Measurements from ENCODE around the gene PTPRT. TPM values are rescaled to one million over a fixed set of nuclear protein-coding genes. Genes with fewer than 3 reads are reported as not detected.

PTPRT gene
- polyA plus RNA-seq, 4 donors, result 0.07 to 0.58 (median 0.27) TPM; not detected in 1

DNA sequence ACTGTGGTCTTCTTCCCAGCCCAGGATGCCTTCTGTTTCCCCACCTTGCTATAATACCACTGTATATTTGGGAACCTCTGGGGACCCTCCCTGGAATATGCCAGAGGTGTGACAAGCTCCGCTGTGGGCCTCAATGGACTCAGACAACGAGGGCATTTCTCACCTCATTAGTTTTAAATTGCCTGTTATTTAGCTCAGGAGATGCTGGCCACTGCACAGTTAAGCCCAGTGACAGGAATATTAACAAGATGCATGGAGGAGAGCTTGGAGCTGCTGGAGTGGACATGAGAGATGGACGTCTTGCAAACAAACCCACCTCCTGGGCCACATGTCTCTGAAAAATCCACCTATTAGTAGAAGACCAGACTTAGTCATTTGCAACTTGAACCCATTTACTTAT, 1136.4 kb downstream of the PTPRT start:
- no peak for FAIRE-seq

GRCh38 chr20:42051921-42052320, 1137.8 kb downstream of the PTPRT start:
- WGBS, 3 donors, result 69 to 75% (median 72%) methylated on average over 5 of the region's 5 CpGs
- no peak for DNase-seq
- H3K27me3 ChIP-seq (ENCODE audit: control insufficient read depth in 3 of 3, insufficient read depth in 3 of 3, low read length in 3 of 3), result peaks cover 0 to 2% (median 0%) of the 10 kb centered on the region in 3 donors
- no peaks in the 10 kb centered on the region for H3K4me1 ChIP-seq (ENCODE audit: control insufficient read depth in 3 of 3, insufficient read depth in 2 of 3, low read depth in 1 of 3, low read length in 2 of 3)
- H3K9me3 ChIP-seq (ENCODE audit: control insufficient read depth in 2 of 2, insufficient read depth in 1 of 2, low read depth in 1 of 2, low read length in 1 of 2), result no peaks in the 10 kb centered on the region
- H3K36me3 ChIP-seq (ENCODE audit: control insufficient read depth in 3 of 3, insufficient read depth in 2 of 3, low read depth in 1 of 3, low read length in 3 of 3), result no peaks in the 10 kb centered on the region
- H3K27ac ChIP-seq (ENCODE audit: low read depth in 1 of 3, low read length in 2 of 3), result no peak overlapping the region
- no peak overlapping the region for H3K4me3 ChIP-seq (ENCODE audit: low read depth in 1 of 3, low read length in 3 of 3)
- FAIRE-seq, result no peak

More for the DNA sequence above, 1136.4 kb downstream of the PTPRT start:
- Histone ChIP-seq H3K27me3 (ENCODE audit: control insufficient read depth in 3 of 3, insufficient read depth in 3 of 3, low read length in 3 of 3) (peaks cover 0 to 2% (median 0%) of the 10 kb centered on the region in 3 donors), H3K4me1 (ENCODE audit: control insufficient read depth in 3 of 3, insufficient read depth in 2 of 3, low read depth in 1 of 3, low read length in 2 of 3) (no peaks in the 10 kb centered on the region), H3K27ac (ENCODE audit: low read depth in 1 of 3, low read length in 2 of 3) (no peak overlapping the region), H3K4me3 (ENCODE audit: low read depth in 1 of 3, low read length in 3 of 3) (no peak overlapping the region), H3K36me3 (ENCODE audit: control insufficient read depth in 3 of 3, insufficient read depth in 2 of 3, low read depth in 1 of 3, low read length in 3 of 3) (no peaks in the 10 kb centered on the region), H3K9me3 (ENCODE audit: control insufficient read depth in 2 of 2, insufficient read depth in 1 of 2, low read depth in 1 of 2, low read length in 1 of 2) (no peaks in the 10 kb centered on the region)
- 63 to 79% (median 77%) methylated on average over 3 of the region's 3 CpGs for WGBS, 3 donors
- DNase-seq, result no peak

- Histone ChIP-seq H3K36me3 (ENCODE audit: control insufficient read depth in 3 of 3, insufficient read depth in 2 of 3, low read depth in 1 of 3, low read length in 3 of 3) (no peaks in the 10 kb centered on the region), H3K4me1 (ENCODE audit: control insufficient read depth in 3 of 3, insufficient read depth in 2 of 3, low read depth in 1 of 3, low read length in 2 of 3) (no peaks in the 10 kb centered on the region), H3K27me3 (ENCODE audit: control insufficient read depth in 3 of 3, insufficient read depth in 3 of 3, low read length in 3 of 3) (peaks cover 0 to 2% (median 0%) of the 10 kb centered on the region in 3 donors), H3K27ac (ENCODE audit: low read depth in 1 of 3, low read length in 2 of 3) (no peak overlapping the region), H3K4me3 (ENCODE audit: low read depth in 1 of 3, low read length in 3 of 3) (no peak overlapping the region), H3K9me3 (ENCODE audit: control insufficient read depth in 2 of 2, insufficient read depth in 1 of 2, low read depth in 1 of 2, low read length in 1 of 2) (no peaks in the 10 kb centered on the region)
- no peak for DNase-seq
- WGBS, 3 donors, result 55 to 67% (median 59%) methylated on average over 7 of the region's 7 CpGs
- FAIRE-seq, result no peak
Observed at GRCh38 chr20:42046371-42047085, 1143.2 kb downstream of the PTPRT start.

GRCh38 chr20:42043921-42044320, 1145.8 kb downstream of the PTPRT start:
- Histone ChIP-seq H3K4me3 (ENCODE audit: low read depth in 1 of 3, low read length in 3 of 3) (no peak overlapping the region), H3K4me1 (ENCODE audit: control insufficient read depth in 3 of 3, insufficient read depth in 2 of 3, low read depth in 1 of 3, low read length in 2 of 3) (no peaks in the 10 kb centered on the region), H3K27me3 (ENCODE audit: control insufficient read depth in 3 of 3, insufficient read depth in 3 of 3, low read length in 3 of 3) (no peaks in the 10 kb centered on the region), H3K36me3 (ENCODE audit: control insufficient read depth in 3 of 3, insufficient read depth in 2 of 3, low read depth in 1 of 3, low read length in 3 of 3) (no peaks in the 10 kb centered on the region), H3K9me3 (ENCODE audit: control insufficient read depth in 2 of 2, insufficient read depth in 1 of 2, low read depth in 1 of 2, low read length in 1 of 2) (no peaks in the 10 kb centered on the region), H3K27ac (ENCODE audit: low read depth in 1 of 3, low read length in 2 of 3) (no peak overlapping the region)
- 74 to 78% (median 78%) methylated on average over 2 of the region's 2 CpGs for WGBS, 3 donors
- DNase-seq (no peak), FAIRE-seq (no peak)

GRCh38 chr20:42041000-42041565, 1148.6 kb downstream of the PTPRT start:
- Histone ChIP-seq H3K36me3 (ENCODE audit: control insufficient read depth in 3 of 3, insufficient read depth in 2 of 3, low read depth in 1 of 3, low read length in 3 of 3) (no peaks in the 10 kb centered on the region), H3K4me1 (ENCODE audit: control insufficient read depth in 3 of 3, insufficient read depth in 2 of 3, low read depth in 1 of 3, low read length in 2 of 3) (peaks cover 0 to 8% (median 0%) of the 10 kb centered on the region in 3 donors), H3K27ac (ENCODE audit: low read depth in 1 of 3, low read length in 2 of 3) (no peak overlapping the region), H3K4me3 (ENCODE audit: low read depth in 1 of 3, low read length in 3 of 3) (no peak overlapping the region), H3K9me3 (ENCODE audit: control insufficient read depth in 2 of 2, insufficient read depth in 1 of 2, low read depth in 1 of 2, low read length in 1 of 2) (no peaks in the 10 kb centered on the region), H3K27me3 (ENCODE audit: control insufficient read depth in 3 of 3, insufficient read depth in 3 of 3, low read length in 3 of 3) (peaks cover 0 to 4% (median 0%) of the 10 kb centered on the region in 3 donors)
- peak in 1 of 2 donors; percentile 38 for DNase-seq
- 23 to 44% (median 41%) methylated on average over 6 of the region's 6 CpGs for WGBS, 3 donors
- FAIRE-seq, result no peak

GRCh38 chr20:42027746-42028268, 1161.9 kb downstream of the PTPRT start:
- H3K9me3 ChIP-seq (ENCODE audit: control insufficient read depth in 2 of 2, insufficient read depth in 1 of 2, low read depth in 1 of 2, low read length in 1 of 2), result no peaks in the 10 kb centered on the region
- H3K27ac ChIP-seq (ENCODE audit: low read depth in 1 of 3, low read length in 2 of 3), result no peak overlapping the region
- FAIRE-seq (no peak), DNase-seq (peak; percentile 6 to 40)
- H3K4me1 ChIP-seq (ENCODE audit: control insufficient read depth in 3 of 3, insufficient read depth in 2 of 3, low read depth in 1 of 3, low read length in 2 of 3), result peaks cover 0 to 3% (median 0%) of the 10 kb centered on the region in 3 donors
- 69 to 74% (median 73%) methylated on average over 1 of the region's 1 CpG for WGBS, 3 donors
- H3K27me3 ChIP-seq (ENCODE audit: control insufficient read depth in 3 of 3, insufficient read depth in 3 of 3, low read length in 3 of 3), result no peaks in the 10 kb centered on the region
- no peak overlapping the region for H3K4me3 ChIP-seq (ENCODE audit: low read depth in 1 of 3, low read length in 3 of 3)
- no peaks in the 10 kb centered on the region for H3K36me3 ChIP-seq (ENCODE audit: control insufficient read depth in 3 of 3, insufficient read depth in 2 of 3, low read depth in 1 of 3, low read length in 3 of 3)

GRCh38 chr20:42026599-42026998, 1163.1 kb downstream of the PTPRT start:
- FAIRE-seq (no peak), DNase-seq (no peak)
- H3K9me3 ChIP-seq (ENCODE audit: control insufficient read depth in 2 of 2, insufficient read depth in 1 of 2, low read depth in 1 of 2, low read length in 1 of 2), result no peaks in the 10 kb centered on the region
- no peak overlapping the region for H3K4me3 ChIP-seq (ENCODE audit: low read depth in 1 of 3, low read length in 3 of 3)
- no peaks in the 10 kb centered on the region for H3K36me3 ChIP-seq (ENCODE audit: control insufficient read depth in 3 of 3, insufficient read depth in 2 of 3, low read depth in 1 of 3, low read length in 3 of 3)
- 82 to 90% (median 87%) methylated on average over 4 of the region's 4 CpGs for WGBS, 3 donors
- H3K27me3 ChIP-seq (ENCODE audit: control insufficient read depth in 3 of 3, insufficient read depth in 3 of 3, low read length in 3 of 3), result no peaks in the 10 kb centered on the region
- H3K4me1 ChIP-seq (ENCODE audit: control insufficient read depth in 3 of 3, insufficient read depth in 2 of 3, low read depth in 1 of 3, low read length in 2 of 3), result peaks cover 0 to 3% (median 0%) of the 10 kb centered on the region in 3 donors
- no peak overlapping the region for H3K27ac ChIP-seq (ENCODE audit: low read depth in 1 of 3, low read length in 2 of 3)

DNA sequence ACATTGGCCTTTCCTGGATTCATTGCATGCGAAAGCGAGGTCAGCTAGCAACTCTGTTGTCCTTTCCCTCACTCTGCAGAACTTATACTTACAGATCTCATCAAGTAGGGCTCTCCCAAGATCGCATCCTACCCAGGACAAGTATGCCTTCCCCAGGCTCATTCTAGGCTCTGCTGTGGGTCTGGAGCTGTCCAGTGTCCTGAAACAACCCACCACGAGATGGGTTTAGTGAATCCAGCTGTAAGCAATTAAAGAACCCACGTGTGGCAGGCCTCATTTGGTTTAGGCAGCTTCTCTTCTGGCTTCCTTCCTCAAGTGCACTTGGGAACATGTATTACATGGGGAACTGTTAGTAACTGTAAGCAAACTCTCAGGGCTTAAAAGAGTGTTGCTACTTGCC, 1165.1 kb downstream of the PTPRT start:
- FAIRE-seq (no peak), DNase-seq (peak in 1 of 2 donors; percentile 49)
- H3K27me3 ChIP-seq (ENCODE audit: control insufficient read depth in 3 of 3, insufficient read depth in 3 of 3, low read length in 3 of 3), result no peaks in the 10 kb centered on the region
- H3K4me1 ChIP-seq (ENCODE audit: control insufficient read depth in 3 of 3, insufficient read depth in 2 of 3, low read depth in 1 of 3, low read length in 2 of 3), result peaks cover 0 to 3% (median 0%) of the 10 kb centered on the region in 3 donors
- H3K9me3 ChIP-seq (ENCODE audit: control insufficient read depth in 2 of 2, insufficient read depth in 1 of 2, low read depth in 1 of 2, low read length in 1 of 2), result no peaks in the 10 kb centered on the region
- 34 to 37% (median 35%) methylated on average over 5 of the region's 5 CpGs for whole genome bisulfite sequencing, 3 donors
- no peak overlapping the region for H3K4me3 ChIP-seq (ENCODE audit: low read depth in 1 of 3, low read length in 3 of 3)
- H3K27ac ChIP-seq (ENCODE audit: low read depth in 1 of 3, low read length in 2 of 3), result no peak overlapping the region
- H3K36me3 ChIP-seq (ENCODE audit: control insufficient read depth in 3 of 3, insufficient read depth in 2 of 3, low read depth in 1 of 3, low read length in 3 of 3), result no peaks in the 10 kb centered on the region
